GM19239 (cell line): Measurements from ENCODE around the gene HSPB6.
"Not testable (repeated sequence)": the region's sequence is repeated elsewhere in the genome, so short reads cannot be mapped to it uniquely, and the experiment has no call there.

Experiments used
- DNase-seq: peaks from one replicate; pipeline ENCODE4 v3.0.0; 2011; ENCODE audit warnings: low spot score; ENCODE audit not compliant: insufficient read length
- FAIRE-seq: peaks from 2 replicates; lab custom pipeline; 2011; peaks lifted over from hg19 to GRCh38; lab: Jason Lieb, UNC

HSPB6 gene

DNA sequence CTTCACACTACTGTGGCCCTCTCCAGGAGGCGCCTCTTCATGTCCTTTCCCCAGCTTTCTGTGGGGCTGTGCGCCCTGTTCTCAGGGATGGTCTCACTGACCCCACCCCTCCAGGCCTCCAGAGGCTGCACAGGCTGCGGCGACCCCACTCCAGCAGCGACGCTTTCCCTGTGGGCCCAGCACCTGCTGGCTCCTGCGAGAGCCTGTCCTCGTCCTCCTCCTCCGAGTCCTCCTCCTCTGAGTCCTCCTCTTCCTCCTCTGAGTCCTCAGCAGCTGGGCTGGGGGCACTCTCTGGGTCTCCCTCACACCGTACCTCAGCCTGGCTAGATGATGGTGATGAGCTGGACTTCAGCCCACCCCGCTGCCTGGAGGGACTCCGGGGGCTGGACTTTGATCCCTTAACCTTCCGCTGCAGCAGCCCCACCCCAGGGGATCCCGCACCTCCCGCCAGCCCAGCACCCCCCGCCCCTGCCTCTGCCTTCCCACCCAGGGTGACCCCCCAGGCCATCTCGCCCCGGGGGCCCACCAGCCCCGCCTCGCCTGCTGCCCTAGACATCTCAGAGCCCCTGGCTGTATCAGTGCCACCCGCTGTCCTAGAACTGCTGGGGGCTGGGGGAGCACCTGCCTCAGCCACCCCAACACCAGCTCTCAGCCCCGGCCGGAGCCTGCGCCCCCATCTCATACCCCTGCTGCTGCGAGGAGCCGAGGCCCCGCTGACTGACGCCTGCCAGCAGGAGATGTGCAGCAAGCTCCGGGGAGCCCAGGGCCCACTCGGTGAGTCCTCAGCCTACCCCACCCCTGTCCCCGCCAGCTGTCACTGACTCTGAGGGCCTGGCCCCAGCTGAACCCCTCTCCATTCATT is 29.7 kb upstream of the HSPB6 start:
- DNase-seq (no peak), FAIRE-seq (no peak)

DNA sequence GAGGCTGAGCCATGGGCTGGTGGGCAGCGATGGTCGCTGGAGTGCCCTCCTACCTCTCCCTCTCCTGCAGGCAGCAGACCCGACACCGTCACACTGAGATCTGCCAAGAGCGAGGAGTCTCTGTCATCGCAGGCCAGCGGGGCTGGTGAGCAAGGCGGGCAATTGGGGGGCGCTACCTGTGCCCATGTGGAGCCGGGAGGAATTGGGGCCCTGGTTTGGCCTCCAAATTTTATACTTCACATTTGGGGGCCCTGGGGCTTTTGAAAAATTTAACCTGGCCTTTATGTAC is 28.5 kb upstream of the HSPB6 start:
- DNase-seq (no peak), FAIRE-seq (no peak)

DNA sequence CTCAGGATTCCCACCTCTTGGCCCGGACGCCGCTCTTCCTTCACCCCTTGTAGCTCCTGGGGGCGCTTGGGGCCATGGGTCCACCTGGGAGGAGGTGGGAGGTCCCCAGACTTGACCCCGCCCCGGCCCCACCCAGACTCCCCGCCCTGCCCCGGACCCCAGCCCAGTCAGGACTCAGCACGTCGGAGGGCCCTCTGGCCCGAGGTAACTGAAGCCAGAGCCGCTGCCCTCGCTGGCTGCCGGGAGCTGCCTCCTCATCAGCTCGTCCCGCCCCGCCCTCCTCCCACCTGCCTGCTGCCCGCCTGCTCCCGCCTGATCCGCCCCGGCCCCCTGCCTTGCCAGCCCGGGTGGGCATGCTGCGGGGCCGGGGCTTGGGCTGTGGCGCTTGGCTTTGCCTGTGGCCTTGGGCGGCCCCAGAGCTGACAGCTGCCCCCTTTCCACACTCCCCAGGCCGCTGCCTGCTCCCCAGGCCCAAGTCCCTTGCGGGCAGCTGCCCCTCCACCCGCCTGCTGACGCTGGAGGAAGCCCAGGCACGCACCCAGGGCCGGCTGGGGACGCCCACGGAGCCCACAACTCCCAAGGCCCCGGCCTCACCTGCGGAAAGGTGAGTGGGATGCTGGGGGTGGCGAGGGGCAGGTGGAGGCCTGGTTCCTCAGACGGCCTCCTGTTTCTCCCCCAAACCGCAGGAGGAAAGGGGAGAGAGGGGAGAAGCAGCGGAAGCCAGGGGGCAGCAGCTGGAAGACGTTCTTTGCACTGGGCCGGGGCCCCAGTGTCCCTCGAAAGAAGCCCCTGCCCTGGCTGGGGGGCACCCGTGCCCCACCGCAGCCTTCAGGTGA is 27.9 kb upstream of the HSPB6 start:
- FAIRE-seq: no peak

DNA sequence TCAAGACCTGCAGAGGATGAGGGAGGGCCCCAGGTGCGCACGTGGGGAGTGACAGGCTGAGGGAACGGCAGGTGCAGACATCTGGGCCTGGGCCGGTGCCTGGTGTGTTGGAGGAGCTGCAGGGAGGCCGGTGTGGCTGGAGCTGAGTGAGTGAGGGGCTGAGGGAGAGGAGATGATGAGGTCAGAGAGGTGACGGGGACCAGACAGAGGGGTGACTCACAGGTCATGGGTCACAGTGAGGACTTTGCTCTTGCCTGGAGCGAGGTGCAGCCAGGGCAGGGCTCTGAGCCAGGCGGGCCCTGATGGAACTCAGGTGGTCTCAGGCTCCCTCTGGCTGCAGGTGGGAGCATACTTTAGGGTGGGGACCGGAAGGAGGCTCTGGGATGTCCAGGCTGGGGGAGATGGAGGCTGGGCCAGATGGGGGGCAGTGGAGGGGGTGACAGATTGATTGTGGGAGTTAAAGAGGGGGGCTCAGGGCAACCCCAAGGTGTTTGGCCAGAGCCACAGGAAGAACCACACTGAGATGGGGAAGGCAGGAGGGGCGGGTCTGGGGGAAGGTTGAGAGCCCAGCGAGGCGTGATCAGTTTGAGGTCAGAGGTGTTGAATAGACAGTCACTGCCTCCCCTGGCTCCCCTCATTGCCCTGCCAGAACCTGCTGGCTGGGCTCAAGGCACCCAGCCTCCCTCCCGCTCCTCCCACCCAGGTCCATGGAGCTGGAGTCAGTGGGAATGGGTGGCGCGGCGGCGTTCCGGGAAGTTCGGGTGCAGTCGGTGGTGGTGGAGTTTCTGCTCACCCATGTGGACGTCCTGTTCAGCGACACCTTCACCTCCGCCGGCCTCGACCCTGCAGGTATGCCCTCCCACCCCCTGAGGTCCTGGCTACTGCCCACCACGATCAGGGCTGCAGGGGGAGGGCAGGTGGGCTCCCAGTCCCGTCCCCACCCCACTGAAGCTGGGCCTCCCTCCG is 26.9 kb upstream of the HSPB6 start:
- DNase-seq: no peak
- no peak for FAIRE-seq

More for the DNA sequence above, 27.9 kb upstream of the HSPB6 start:
- no peak for DNase-seq

DNA sequence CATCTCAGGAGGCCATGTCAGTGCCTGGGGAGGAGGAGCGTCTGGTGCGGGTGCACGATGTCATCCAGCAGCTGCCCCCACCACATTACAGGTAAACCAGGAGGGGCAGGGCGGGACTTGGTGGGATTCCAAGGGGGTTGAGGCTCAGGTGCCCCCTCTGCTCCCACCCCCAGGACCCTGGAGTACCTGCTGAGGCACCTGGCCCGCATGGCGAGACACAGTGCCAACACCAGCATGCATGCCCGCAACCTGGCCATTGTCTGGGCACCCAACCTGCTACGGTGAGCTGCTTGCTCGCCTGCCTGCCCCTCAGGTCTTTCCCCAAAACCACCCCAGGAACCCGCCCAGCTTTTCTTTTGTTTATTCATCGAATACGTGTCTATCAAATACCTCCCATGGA is 25.8 kb upstream of the HSPB6 start:
- no peak for FAIRE-seq
- DNase-seq: no peak

DNA sequence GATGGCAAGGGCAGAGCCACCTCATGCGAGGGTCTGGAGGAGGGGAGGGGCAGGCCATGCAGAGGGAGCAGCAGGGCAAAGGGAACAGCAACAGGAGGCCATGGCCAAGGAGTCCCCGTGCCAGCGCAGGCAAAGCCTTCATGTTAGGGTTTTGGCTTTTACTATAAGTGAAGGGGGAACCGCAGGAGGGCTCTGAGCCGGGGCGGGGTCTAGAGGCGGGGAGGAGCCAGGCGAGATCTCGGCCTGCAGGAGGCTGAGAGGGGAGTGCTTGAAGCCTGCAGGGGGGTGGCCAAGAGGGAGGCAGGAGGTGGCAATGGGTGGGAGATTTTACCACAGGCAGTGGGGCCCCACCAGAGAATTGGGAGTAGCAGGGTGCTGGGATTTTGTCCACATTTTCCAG is 24.8 kb upstream of the HSPB6 start:
- FAIRE-seq (no peak), DNase-seq (no peak)

DNA sequence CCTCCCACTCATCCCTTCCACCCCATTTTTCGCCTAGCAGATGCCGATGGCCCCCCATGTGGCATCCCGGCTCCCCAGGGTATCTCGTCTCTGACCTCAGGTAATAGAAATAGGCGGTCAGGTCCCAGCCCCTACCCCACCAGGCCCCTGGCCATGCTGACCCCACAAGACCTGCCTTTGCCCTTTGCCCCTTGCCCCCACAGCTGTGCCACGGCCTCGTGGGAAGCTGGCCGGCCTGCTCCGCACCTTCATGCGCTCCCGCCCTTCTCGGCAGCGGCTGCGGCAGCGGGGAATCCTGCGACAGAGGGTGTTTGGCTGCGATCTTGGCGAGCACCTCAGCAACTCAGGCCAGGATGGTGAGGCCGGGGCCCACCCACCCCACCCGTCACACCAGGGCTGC is 23.9 kb upstream of the HSPB6 start:
- FAIRE-seq (no peak), DNase-seq (no peak)

DNA sequence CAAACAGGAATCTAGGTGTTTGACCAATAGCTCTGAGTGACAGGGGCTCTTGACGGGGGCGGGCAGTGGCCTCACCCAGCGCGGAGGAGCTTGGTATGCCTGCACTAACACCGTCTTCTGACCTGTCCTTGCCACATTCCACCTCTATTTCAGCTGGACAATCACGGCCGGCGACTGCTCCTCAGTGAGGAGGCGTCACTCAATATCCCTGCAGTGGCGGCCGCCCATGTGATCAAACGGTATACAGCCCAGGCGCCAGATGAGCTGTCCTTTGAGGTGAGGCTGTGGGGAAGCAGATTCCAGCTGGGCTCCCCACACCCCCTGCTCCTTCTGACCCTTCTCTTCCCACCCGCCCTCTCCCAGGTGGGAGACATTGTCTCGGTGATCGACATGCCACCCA is 23.2 kb upstream of the HSPB6 start:
- no peak for DNase-seq
- no peak for FAIRE-seq

DNA sequence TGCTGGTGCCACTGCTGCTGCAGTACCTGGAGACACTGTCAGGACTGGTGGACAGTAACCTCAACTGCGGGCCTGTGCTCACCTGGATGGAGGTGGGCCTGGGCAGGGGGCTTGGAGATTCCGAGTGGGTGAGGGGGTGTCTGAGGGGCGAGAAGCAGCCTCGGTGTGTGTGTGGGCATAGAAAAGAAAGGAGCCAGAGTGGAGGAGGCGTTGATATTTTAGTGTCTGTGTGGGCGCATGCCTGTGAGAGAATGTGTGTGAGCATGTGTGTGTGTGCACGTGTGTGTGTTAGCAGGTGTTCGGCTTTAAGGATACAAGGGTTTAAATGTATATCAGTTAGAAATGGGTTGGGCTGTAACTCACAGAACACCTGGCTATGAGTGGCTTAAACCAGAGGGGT is 22.2 kb upstream of the HSPB6 start:
- no peak for FAIRE-seq
- DNase-seq: no peak

DNA sequence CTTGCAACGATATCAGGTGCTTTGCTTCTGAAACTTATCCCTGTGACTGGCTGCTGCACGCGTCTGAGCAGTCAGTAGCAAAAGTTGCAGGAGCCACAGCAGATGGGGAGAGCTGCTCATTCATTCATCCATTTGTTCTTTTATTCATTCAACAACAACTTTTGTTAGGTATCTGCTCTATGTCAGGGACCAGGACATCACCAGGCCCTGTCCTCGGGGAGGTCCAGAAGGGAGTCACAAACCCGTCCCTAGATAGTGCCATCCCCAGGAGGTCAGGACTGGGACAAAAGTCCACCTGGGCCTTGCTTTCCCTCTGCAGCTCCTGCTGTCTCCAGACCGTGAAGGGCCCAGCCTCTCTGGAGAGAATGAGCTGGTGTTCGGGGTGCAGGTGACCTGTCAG is 21.1 kb upstream of the HSPB6 start:
- no peak for DNase-seq
- no peak for FAIRE-seq

DNA sequence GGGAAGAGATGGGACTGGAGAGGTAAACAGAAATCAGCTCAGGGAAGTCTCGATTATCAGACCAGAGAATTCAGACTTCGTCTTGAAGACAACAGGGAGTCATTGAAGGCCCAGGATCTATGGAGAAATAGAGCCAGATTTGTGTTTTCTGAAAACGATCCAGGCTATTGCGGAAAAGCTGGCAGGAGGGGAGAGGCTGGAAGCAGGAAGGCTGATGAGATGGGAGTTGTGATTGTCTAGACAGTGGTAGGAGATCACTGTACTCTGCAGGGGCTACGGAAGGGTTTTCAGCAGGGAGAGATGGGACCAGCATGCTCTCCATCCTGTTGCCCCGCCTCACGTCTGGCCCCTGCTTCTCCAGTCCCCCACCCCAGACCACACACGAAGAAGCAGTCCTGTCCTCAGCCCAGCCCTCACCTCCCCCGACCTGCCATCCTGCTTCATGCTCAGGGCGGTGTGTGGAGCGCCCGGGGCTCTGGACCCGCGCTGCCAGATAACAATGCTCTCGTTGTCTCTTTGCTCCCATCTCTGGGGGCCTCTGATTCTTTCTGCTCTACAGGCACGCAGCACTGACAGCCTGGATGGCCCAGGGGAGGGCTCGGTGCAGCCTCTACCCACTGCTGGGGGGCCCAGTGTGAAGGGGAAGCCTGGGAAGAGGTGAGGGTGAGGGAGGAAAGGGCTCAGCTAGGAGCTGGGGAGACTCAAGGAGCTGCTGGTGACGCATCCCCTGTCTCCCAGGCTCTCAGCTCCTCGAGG is 20.4 kb upstream of the HSPB6 start:
- DNase-seq: no peak
- no peak for FAIRE-seq

DNA sequence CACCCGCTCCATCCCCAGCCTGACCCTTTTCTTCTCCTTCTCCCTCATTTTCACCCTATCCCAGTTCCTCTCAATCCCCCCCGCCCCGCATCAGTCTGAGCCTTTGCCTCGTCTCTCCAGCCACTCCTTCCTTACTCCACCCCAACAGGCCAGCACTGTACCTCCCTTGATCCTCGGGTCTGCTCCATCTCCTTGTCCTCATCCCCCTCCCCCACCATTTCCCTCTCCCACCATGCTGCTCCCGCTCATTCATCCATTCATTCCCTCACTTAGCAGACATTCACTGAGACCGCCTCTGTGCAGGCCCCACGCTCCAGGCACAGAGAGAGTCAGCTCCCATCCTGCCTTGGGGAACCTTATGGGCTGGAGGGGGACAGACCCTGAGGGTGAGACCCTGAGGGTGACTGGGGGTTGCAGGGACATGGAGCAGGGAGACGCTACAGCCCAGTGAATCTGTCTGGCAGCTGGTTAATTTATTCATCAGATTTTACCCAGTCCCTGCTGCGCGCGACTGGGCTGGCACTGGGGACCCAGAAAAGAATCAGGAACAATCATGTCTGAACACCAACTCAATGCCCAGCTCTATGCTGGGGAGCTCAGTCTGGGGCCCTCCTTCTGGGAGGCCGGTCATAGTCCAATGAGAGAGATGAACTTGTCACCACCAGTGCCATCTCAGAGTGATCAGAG is 19.4 kb upstream of the HSPB6 start:
- DNase-seq: no peak
- no peak for FAIRE-seq

DNA sequence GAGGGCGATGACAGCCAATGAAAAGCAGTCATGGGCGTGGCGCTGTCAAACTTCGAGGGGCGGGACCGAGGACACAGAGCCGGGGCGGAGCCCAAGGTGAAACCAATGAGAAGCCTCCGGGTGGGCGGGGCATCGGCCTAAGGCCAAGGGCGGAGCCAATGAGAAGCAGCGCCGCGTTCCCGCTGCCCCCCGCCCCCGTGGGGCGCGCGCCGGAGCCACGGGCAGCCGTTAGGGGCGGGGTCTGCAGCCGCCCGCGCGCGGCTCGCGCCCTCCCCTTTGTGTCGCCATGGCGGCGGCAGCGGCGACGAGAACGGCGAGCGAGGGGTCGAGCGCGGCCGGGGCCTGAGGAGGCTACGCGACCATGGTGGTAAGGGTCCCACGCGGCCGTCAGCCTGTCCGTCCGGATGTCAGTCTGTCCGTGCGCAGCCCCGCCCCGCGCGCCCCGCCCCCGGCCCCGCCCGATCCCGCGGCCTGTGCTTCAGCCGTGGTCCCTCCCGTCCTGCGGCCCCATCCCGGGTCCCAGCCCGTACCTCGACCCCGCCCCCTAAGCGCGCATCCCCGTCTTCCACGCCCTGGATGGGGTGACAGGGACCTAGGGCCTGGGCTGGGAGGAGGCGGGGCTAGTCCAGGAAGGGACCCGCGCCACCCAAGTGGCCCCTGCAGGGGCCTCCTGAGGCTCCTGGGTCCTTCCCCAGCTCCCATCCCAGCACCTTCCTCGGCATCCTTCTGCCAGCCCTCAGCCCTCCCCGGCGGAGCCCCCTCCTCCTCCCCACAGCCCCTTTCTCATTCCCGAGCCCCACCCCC is 18.7 kb upstream of the HSPB6 start, which contains the start of gene ARHGAP33:
Gene ARHGAP33 (plus strand): TSS at position 267 of the 804 bp plus-strand sequence. CDS start 95 bp downstream, at position 362.
- FAIRE-seq: peak; percentile 95
- peak; percentile 97 for DNase-seq

DNA sequence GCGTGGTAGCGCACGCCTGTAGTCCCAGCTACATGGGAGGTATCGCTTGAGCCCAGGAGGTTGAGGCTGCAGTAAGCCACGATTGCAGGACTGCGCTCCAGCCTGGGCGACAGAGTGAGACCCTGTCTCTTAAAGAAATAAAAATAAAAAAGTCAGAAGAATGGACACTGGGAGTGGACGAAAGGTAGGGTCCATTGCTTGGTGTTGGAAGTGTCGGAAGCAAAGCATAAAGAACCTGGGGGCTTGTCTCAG is 18.1 kb upstream of the HSPB6 start:
- DNase-seq: no peak
- FAIRE-seq: no peak

DNA sequence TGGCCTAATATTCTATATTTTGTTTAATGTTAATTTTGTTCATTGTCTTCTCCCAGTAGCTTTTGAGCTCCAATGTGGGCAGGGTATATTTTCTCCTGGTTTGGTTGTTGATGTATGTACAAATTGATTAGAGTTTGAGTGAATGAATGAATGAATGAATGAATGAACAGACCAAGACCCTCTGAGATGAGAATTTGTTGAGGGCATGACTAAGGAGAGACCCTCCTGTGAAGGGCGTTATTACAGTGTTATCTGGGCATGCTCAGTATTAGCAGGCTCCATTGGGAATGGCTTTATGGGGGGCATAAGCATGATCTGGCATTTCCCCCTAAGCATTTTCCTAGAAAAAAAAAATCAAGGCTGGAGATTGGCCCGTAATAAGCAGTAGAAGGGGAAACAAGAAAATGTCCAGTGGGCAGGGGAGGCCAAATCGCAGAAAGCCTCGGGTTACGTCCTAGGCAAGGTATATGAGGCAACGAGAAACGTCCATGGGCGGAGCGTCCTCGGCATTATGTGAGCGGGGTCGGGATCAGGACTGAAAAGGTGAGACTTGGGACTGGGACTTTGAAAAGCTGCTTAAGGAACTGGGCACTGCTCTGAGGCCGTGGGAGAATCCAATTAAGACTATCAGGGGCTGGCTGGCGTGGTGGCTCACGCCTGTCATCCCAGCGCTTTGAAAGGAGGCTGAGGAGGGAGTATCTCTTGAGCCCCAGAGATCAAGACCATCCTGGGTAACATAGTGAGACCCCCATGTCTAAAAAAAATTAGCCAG is 17.6 kb upstream of the HSPB6 start:
- FAIRE-seq (no peak), DNase-seq (no peak)

DNA sequence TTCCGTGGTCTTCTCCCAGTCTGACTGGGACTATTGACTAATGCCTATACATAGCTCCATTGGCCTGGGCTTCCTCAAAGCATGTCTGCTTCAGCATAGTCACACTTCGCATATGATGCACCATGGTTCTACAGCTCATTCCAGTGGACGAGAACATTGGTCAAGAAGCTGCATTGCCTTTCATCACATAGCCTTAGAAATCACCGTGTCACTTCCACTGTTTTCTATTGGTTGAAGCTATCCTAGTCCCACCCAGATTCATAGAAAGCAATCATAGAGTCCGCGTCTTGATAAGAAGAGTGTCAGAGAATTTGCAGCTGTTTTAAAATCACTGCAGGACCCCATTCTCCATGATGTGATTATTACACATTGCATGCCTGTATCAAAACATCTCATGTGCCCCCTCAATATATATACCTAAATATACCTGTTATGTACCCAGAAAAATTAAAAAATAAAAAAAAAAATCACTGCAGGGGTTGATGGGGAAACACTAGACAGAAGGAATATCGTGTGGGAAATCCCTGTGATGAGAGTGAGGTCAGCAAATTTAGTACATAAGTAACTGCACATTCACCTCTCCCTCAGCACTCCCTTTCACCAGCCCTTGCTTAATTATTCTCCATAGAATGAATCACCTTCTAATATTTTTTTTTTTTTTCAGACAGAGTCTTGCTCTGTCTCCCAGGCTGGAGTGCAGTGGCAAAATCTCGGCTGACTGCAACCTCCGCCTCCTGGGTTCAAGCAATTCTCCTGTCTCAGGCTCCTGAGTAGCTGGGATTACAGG is 16.4 kb upstream of the HSPB6 start:
- no peak for FAIRE-seq

DNA sequence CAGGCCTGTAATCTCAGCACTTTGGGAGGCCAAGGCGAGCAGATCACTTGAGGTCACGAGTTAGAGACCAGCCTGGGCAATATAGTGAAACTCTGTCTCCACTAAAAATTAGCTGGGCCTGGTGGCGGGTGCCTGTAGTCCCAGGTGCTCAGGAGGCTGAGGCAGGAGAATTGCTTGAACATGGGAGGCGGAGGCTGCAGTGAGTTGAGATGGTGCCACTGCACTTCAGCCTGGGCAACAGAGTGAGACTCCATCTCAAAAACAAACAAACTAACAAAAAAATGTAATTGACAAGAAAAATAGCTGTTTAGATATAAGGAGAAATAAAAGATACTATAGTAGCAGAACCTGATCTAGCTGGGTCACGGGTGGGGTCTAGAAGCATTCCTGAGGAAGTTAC is 15.5 kb upstream of the HSPB6 start:
- FAIRE-seq, DNase-seq: not testable (repeated sequence)

More for the DNA sequence above, 16.4 kb upstream of the HSPB6 start:
- no peak for DNase-seq
